Right renal pelvis (tissue), 4 donors: Measurements from ENCODE around the gene APBB2. TPM values are rescaled to one million over a fixed set of nuclear protein-coding genes. Genes with fewer than 3 reads are reported as not detected.

Experiments used
- DNase-seq, 4 donors: peaks; one replicate each; pipeline ENCODE4 v3.0.0-alpha.2; 2013; ENCODE audit warnings: low read depth in 4 of 4, low spot score in 3 of 4, missing footprints in 1 of 4
- polyA plus RNA-seq, 4 donors: library from polyadenylated mRNA; unstranded; fragments of 120-200 nt; gene quantifications; one replicate each; pipeline ENCODE4 v1.2.1, GENCODE V29; 2013; ENCODE audit not compliant: insufficient read length in 4 of 4

Gene APBB2
- polyA plus RNA-seq, 4 donors = 43.8 to 55.1 (median 52.6) TPM

- no peak for DNase-seq
Observed at GRCh38 chr4:41196633-41197332, 17.6 kb downstream of the APBB2 start.

- no peak for DNase-seq
Observed at GRCh38 chr4:41192136-41192535, 22.2 kb downstream of the APBB2 start.

DNA sequence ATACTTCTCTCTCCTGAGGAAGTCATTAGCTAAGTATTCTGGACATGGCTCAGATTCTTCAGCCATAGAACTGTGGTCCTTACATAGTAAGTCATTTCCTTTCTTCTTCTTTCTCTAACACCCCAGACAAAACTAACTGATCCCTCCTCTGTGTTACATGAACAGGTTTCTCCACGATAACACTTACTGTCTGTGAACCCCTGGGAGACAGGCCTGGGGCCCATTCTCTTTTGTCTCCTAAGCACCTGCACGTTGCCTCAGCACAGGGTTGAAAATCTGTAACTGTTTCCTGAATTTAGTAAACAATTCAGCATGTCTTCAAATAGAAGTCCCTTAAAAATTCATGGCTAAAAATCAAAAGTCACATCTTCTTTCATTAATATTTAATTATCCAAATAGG is 24.7 kb downstream of the APBB2 start:
- DNase-seq = no peak

- no peak for DNase-seq
Observed at GRCh38 chr4:41189076-41189475, 25.3 kb downstream of the APBB2 start.

DNA sequence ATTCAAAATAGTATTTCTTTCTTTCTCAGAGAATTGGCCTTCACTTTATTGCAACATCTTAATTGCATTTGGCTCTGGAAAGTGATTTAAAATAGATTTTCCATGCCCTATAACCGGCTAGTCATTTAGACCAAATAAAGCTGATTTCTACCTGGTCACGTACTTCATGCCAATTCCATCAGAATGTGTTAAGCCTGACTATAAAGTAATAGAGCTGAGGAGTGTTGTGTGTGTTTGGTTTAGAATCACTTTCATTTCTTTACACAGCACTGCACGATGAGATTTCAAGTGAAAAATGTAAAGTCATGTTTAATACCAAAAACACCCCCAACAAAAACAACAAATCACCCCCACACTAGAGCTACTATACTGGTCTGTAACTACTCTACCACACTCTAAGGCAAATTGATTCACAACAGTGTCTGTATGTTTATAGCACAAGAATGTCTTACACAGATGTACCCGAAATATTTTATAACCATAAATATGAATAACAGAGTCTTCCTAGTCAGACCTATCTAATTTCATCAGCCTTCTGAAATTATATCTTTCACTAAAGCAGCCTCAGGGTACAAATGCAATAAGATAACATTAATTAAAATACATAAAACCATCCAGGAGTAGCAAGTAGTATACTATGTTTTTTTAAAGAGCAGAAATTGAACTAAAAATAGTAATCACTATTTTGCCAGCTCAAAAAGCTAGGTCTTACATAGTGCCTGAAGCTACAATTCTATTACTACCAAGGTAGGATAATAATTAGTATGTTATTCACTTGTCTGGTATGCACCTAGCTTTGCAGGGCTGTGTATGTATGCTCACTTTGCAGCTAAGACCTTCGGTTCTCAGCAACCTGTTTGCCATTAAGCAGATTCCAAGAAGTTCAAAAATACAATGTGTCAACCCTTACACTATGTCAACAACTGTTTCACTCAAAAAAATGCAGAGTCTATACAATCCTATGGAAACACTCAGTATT is 28.4 kb downstream of the APBB2 start:
- DNase-seq = no peak

DNA sequence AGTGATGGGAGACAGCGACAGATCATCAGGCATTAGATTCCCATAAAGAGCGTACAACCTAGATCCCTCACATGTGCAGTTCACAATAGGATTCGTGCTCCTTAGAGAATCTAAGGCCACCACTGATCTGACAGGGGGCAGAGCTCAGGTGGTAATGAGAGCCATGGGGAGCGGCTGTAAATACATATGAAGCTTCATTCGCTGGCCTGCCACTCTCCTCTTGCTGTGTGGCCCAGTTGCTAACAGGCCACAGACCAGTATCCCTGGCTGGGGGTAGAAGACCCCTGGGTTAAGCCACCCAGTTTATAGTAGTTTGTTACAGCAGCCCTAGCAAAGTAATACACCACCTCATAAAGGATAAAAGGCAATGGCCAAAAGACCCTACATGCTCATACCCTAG is 30.3 kb downstream of the APBB2 start:
- DNase-seq = no peak

GRCh38 chr4:41183021-41183553 is 31.3 kb downstream of the APBB2 start:
- no peak for DNase-seq

DNA sequence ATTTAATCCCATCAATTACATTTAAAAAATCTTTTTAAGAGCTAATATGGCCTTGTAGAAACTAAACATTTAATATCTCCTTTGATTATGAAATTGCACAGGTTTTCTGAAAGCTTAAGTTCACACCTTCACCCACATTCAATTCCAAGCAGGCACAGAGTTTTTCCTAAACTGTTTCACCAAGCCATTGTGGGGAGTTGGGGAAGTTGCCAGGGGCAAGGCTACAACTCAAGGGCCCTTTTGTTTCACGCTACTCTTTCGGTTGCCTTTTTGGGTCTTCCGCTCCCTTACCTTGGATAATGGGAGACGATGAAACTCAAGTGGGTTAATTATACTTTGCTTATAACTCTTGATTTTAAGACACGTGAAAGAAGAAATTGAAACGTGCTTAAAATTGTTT is 33.3 kb downstream of the APBB2 start:
- no peak for DNase-seq

GRCh38 chr4:41179498-41180195 is 34.7 kb downstream of the APBB2 start:
- DNase-seq = no peak

DNA sequence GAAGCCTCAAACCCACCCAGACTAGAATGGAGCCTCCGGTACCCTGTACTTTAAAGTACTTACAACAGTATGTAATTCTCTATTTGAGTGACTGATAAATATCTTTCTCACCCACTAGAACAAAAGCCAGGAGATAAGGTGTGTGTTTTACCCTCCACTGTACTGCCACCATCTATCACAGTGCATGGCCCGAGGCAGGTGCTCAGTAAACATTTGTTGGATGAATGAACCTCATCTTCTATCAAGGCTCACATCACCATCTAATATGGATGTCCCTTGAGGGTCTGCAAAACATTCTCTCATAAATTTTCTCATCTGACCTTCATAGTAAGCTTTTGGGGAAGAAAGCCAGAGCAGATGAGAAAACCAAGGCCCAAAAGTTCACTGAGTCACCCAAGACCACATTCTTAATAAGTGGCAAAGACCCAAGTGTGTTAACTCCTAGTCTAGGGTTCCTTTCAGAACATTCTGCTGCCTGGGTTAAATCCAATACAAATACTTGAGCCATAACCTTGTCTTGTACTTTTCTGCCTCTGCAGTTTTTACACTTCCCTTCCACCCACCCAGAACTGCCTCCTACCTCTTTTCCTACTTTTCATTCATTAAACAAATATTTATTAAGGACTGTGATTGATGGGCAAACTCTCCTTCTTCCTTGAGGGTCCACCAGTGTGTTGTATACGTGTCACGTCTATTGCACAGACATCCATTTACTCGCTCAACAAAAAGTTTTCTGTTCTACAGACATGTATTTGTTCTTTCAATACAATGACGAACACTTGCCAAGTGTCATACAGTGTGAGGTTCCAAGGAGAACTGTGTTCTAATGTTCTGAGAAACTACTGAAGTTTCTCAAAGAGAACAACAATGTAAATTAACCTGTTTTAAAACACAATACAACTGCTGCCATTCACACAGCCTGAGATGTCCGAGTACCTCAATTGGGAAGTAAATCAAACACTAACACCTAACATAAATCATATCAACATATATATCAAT is 35.7 kb downstream of the APBB2 start:
- no peak for DNase-seq

- DNase-seq = no peak
Observed at GRCh38 chr4:41177016-41177415, 37.3 kb downstream of the APBB2 start.

- no peak for DNase-seq
Observed at GRCh38 chr4:41176340-41176739, 38.0 kb downstream of the APBB2 start.

DNA sequence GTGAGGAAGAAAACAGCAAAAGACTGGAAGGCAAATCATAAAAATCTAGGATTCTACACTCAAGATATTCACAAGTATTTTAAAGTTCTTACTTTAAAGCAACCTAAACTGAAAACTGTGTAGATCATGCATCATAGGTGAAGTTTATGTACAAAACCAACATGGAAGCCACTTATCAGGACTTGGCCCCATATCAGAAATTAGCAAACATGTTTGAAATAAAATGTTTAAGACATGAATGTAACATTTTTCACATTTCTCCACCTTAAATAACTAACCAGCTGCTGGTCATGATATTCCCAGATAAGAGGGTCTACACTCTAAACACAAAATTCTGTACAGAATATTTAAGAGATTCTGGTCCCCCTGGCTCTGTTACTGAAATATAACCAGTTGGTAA is 38.5 kb downstream of the APBB2 start:
- DNase-seq = no peak

- DNase-seq = no peak
Observed at GRCh38 chr4:41174444-41174843, 39.9 kb downstream of the APBB2 start.

GRCh38 chr4:41172786-41173185 is 41.6 kb downstream of the APBB2 start:
- DNase-seq = no peak

GRCh38 chr4:41169256-41169800 is 45.0 kb downstream of the APBB2 start:
- DNase-seq = no peak

DNA sequence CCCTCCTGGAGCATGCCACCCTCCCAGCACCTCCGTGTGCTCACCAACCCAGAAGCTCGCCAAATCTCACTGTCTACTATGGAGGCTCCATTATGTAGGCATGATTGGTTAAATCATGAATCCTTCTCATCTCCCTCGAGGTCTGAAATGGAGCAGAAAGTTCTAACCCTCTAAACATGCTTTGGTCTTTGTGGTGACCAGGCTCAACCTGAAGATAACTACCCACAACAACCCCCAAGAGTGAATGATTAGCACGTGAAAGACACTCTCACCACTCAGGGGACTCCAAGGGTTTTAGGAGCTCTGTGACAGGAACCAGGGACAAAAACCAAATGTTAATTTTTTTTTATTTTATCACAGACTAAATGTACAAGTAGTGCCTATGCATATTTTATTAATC is 47.2 kb downstream of the APBB2 start:
- DNase-seq = no peak

GRCh38 chr4:41164405-41164804 is 49.9 kb downstream of the APBB2 start:
- DNase-seq = no peak

- no peak for DNase-seq
Observed at GRCh38 chr4:41161355-41161754, 53.0 kb downstream of the APBB2 start.
